DMS53 treated with DMSO at 0.1 percent for 48 hours (cell line): ENCODE results near the gene GTF2B.
A peak's percentile ranks its signal among the peaks of the same experiment; 100 is the strongest.
"Not testable (repeated sequence)": the region's sequence is repeated elsewhere in the genome, so short reads cannot be mapped to it uniquely, and the experiment has no call there.

ENCODE experiments used
- DNase-seq: peaks from one replicate; lab custom pipeline; 2025; ENCODE audit not compliant: unreplicated experiment; lab: John Stamatoyannopoulos, UW

The GTF2B gene

GRCh38 chr1:88891318-88891950, at the start of gene GTF2B:
TSS of gene GTF2B (minus strand) at chr1:88891567. CDS start at chr1:88891499, 68 bp downstream.
- peak; percentile 96 for DNase-seq

- not testable (repeated sequence) for DNase-seq
Observed at GRCh38 chr1:88938528-88938927, 47.2 kb upstream of the GTF2B start.

- DNase-seq, result no peak
Observed at GRCh38 chr1:88936760-88937342, 45.5 kb upstream of the GTF2B start.

GRCh38 chr1:88936223-88936523, 44.8 kb upstream of the GTF2B start:
- no peak for DNase-seq

GRCh38 chr1:88935522-88936222, 44.3 kb upstream of the GTF2B start:
- peak; percentile 44 for DNase-seq

- not testable (repeated sequence) for DNase-seq
Observed at GRCh38 chr1:88930176-88930575, 38.8 kb upstream of the GTF2B start.

GRCh38 chr1:88923224-88923623, 31.9 kb upstream of the GTF2B start:
- no peak for DNase-seq

GRCh38 chr1:88922214-88922613, 30.8 kb upstream of the GTF2B start:
- DNase-seq, result no peak

GRCh38 chr1:88920845-88921244, 29.5 kb upstream of the GTF2B start:
- DNase-seq, result no peak

GRCh38 chr1:88917321-88918025, 26.1 kb upstream of the GTF2B start:
- DNase-seq, result no peak

- no peak for DNase-seq
Observed at GRCh38 chr1:88916883-88917282, 25.5 kb upstream of the GTF2B start.

GRCh38 chr1:88911800-88912199, 20.4 kb upstream of the GTF2B start:
- DNase-seq, result not testable (repeated sequence)

GRCh38 chr1:88911161-88911560, 19.8 kb upstream of the GTF2B start:
- DNase-seq, result no peak

GRCh38 chr1:88910401-88910800, 19.0 kb upstream of the GTF2B start:
- no peak for DNase-seq

- DNase-seq, result no peak
Observed at GRCh38 chr1:88900883-88901282, 9.5 kb upstream of the GTF2B start.

- no peak for DNase-seq
Observed at GRCh38 chr1:88897070-88897730, 5.8 kb upstream of the GTF2B start.

- peak; percentile 94 for DNase-seq
Observed at GRCh38 chr1:88892357-88892877, 1.1 kb upstream of the GTF2B start.

GRCh38 chr1:88891951-88892340, 579 bp upstream of the GTF2B start:
- DNase-seq, result peak; percentile 80

- DNase-seq, result peak; percentile 16
Observed at GRCh38 chr1:88890791-88891317, 513 bp downstream of the GTF2B start.

GRCh38 chr1:88890131-88890530, 1.2 kb downstream of the GTF2B start:
- DNase-seq, result no peak

GRCh38 chr1:88888750-88889149, 2.6 kb downstream of the GTF2B start:
- no peak for DNase-seq
